Measurements from ENCODE around the gene PUDP.
A peak's percentile ranks its signal among the peaks of the same experiment; 100 is the strongest.
"Not testable (repeated sequence)": the region's sequence is repeated elsewhere in the genome, so short reads cannot be mapped to it uniquely, and the experiment has no call there.

Gene PUDP

GRCh38 chrX:7147978-7148854 is at the start of gene PUDP:
PUDP (minus strand) TSS chrX:7148153; CDS start chrX:7148113, 40 bp downstream.
- peak; percentile 88 for DNase-seq

DNA sequence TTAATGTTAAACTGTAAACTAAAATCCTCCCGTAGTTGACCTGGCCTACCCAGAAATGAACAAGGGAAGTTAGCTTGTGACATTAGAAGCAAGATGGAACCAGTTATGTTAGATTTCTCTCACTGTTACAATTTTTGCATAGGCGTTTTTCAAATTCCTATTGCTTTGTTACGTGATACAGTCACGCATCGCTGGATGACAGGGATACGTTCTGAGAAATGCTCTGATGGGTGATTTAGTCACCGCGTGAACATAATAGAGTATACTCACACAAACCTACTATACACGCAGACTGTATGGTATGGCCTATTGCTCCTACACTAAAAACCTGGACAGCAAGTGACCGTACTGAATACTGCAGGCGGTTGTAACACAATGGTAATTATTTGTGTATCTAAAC is 46.7 kb upstream of the PUDP start:
- DNase-seq: no peak

DNA sequence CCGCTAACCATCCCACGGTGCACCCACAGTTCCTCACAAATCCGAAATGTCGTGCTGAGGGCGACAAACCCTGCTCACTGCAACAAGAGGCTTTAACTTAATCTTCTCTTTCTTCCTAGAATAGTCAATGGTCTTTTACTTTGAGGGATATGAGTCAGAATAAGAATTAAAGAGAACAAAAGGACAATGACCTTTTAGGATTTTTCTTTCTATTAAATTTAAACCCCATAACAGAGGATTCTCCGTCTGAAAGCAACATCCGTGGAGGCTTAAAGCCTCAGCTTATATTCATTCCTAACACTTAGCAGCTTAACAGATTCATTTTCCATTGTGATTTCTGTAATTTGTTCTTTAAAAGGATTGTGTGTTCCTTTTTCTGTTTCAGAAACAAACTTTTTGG is 44.9 kb upstream of the PUDP start:
- DNase-seq: no peak

- no peak for DNase-seq
Observed at GRCh38 chrX:7191681-7192110, 43.7 kb upstream of the PUDP start.

DNA sequence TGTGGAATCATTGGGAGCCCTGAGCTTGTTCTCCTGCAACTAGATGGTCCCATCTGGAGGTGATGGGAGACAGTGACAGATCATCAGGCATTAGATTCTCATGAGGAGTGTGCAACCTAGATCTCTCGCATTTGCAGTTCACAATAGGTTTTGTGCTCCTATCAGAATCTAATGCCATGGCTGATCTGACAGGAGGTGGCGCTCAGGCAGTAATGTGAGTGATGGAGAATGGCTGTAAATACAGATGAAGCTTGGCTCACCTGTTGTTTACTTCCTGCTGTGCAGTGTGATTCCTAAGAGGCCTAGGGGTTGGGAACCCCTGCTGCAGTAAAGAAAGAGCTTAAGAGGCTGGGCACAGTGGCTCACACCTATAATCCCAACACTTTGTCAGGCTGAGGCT is 42.2 kb upstream of the PUDP start:
- DNase-seq: no peak

DNA sequence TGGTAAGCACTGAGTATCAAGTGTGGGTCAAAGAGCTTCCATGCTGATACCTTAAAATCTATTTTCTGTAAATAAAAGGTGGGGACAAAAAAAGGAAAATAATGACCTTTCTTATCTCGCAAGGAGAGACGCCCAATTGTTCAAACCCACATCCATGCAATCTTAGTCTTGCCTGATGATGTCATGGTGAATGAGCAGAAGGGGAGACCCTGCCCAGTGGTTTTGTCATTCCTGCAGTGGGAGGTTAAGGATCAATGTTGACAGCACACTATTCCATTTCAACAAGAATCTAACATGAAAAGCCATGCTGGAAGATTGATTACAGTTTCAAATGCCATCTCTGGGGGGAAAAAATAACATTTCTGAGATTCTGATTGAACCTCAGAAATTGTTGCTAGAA is 40.7 kb upstream of the PUDP start:
- DNase-seq: no peak

GRCh38 chrX:7184816-7185215 is 36.9 kb upstream of the PUDP start:
- no peak for DNase-seq

- no peak for DNase-seq
Observed at GRCh38 chrX:7179446-7179845, 31.5 kb upstream of the PUDP start.

DNA sequence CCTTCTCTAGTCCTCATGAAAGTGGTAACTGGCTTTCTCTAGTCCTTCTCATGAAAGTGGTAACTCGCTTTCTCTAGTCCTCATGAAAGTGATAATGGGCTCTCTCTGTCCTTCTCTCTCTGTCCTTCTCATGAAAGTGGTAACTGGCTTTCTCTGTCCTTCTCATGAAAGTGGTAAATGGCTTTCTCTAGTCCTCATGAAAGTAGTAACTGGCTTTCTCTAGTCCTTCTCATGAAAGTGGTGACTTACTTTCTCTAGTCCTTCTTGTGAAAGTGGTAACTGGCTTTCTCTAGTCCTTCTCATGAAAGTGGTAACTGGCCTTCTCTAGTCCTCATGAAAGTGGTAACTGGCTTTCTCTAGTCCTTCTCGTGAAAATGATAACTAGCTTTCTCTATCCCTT is 30.9 kb upstream of the PUDP start:
- not testable (repeated sequence) for DNase-seq

DNA sequence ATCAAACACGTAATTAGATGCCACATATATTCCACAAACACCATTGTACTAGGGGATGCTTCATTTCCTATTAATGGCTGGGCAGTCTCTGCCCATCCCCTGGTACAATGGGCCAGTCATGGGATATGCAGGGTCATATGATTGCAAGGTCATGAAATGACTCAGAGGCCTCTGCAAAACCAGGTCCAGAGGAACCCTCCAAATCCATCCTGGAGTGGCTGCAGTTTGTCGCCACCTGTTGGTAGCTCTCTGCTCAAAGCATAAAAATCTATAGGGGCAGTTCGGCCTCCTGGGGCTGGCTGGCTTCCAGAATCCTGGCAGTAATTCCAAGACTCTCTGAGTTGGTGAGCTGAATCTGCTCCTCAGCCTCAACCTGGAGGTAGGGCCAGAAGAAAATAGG is 22.9 kb upstream of the PUDP start:
- peak; percentile 52 for DNase-seq

- no peak for DNase-seq
Observed at GRCh38 chrX:7169627-7170026, 21.7 kb upstream of the PUDP start.

- DNase-seq: no peak
Observed at GRCh38 chrX:7168371-7168770, 20.4 kb upstream of the PUDP start.

DNA sequence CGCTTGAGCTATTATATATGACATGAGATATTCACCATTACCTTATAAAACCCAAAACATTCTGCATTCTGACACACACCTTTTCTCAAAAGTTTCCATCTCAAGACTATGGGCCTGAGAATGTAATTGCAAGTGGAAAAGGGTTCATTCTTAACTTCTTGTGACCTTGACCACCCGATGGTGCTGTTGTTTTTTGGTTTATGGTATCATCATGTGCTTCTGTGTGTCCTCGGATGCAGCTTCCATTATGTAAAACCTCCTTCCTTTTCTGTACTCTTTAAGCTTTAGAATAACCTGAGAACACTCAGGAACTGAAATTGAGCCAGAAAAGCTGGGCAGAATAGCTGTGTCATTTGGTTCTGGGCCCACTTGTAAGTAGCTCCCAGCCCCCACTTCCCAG is 16.2 kb upstream of the PUDP start:
- DNase-seq: no peak

- no peak for DNase-seq
Observed at GRCh38 chrX:7163146-7163677, 15.3 kb upstream of the PUDP start.

DNA sequence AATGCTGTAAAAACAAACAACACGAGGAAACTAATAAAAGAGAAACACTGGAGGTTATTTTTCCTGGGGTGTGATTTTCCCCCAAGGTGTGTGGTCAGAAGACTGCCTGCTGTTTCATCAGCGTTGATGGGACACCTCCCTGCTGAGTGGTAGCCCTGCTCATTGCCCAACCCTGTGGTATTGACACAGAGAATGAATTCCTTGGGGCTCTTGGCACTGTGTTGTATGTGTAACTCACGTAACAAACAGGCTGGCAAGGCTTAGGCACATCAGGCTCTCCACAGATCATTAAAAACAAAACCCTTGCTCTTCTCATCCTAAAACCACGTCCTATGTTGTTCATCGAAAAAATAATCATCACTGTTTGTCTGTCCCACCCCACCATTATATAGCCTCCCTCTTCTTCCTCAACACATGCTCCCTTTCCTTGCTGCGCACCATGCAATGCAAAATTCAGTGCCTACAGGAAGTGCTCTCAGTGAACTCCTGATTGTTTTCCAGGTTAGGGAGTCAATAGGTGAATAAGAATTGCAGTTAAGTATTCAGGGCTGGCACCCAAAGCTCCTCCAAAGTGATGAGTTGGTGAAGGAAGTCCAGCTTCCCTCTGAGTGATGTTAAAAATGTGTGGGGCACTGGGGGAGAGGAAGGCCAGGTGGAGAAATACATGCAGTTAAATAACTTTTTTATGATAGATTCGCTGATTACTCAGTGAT is 11.4 kb upstream of the PUDP start:
- DNase-seq: no peak

DNA sequence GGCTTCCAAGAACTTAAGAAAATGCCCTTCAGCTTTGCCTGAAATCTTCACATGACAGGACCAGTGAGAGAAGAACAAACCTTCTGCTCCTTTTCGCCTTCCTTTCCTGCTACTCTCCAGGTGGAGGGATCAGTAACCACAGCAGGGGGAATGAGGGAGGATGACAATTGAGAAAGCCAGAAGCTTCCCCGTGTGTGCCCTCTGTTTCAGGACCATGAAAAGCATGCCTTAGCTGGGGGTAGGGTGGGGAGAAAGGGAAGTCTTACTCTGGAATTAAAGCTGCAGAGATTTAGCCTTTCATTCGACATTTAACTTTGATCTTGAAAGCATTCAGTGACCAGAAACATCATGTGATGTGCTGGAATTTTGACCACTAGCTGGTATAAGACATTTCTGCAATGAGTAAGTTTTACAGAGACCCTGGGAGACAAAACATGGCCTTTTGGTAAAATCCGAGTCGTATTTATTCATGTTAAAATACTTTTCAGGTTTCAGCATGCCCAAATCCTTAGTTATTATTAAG is 10.6 kb upstream of the PUDP start:
- no peak for DNase-seq

DNA sequence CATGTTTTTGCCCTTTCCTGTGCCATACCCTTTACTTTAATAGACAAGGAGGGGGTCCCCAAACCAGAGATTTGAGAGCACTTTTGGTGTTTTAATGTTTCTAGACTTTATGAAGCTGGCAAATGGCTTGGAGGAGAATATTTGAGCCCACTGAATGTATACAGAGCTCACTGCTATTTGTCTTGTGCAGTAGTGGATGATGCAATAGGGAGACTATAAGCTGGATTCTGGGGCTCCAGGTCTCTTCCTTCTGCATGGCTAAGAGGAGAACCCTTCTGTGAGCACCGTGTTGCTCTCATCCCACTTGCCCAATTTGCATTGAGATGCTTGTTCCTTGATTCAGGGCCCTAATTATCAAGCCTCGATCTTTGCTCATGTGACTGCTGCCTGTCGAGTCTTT is 8.9 kb upstream of the PUDP start:
- DNase-seq: no peak

- DNase-seq: no peak
Observed at GRCh38 chrX:7155163-7155562, 7.2 kb upstream of the PUDP start.

- no peak for DNase-seq
Observed at GRCh38 chrX:7154041-7154597, 6.2 kb upstream of the PUDP start.

GRCh38 chrX:7153231-7153630 is 5.3 kb upstream of the PUDP start:
- DNase-seq: no peak

- no peak for DNase-seq
Observed at GRCh38 chrX:7149411-7149810, 1.5 kb upstream of the PUDP start.

GRCh38 chrX:7147413-7147977 is 458 bp downstream of the PUDP start, which contains the start of gene STS:
STS (plus strand) TSS chrX:7147712; CDS start chrX:7253200, 105,488 bp downstream.
- peak; percentile 60 for DNase-seq

Measured in activated CD8-positive, alpha-beta memory T cell treated with anti-CD3 and anti-CD28 coated beads, Interleukin-2, amount 50 U/mL, for 48 hours (primary cell).